Epithelial cell of prostate (primary cell): ENCODE data around the gene STT3B.

ENCODE experiments used
- DNase-seq: peaks from one replicate; pipeline ENCODE4 v3.0.0-alpha.2; 2011; ENCODE audit warnings: low read depth, low spot score
- H3K27ac ChIP-seq: fragments of 450-650 bp; 2 replicates; pipeline ENCODE4 v1.5.1; 2017; ENCODE audit warnings: mild to moderate bottlenecking

Gene STT3B

DNA sequence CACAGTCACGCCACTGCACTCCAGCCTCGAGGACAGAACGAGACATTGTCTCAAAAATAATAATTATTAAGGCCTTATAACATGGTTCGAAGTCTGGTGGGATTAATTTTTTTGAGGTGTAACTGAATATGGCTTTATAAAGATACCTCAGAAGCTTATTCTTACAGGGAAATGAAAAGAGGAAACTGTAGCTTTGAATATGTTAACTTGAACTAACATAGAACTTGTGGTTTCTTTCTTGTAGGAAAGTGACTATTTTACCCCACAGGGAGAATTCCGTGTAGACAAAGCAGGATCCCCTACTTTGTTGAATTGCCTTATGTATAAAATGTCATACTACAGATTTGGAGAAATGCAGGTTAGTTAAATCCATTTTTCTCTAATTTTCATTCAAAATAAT is 96.3 kb downstream of the STT3B start:
- DNase-seq = no peak
- no peak overlapping the region for H3K27ac ChIP-seq

DNA sequence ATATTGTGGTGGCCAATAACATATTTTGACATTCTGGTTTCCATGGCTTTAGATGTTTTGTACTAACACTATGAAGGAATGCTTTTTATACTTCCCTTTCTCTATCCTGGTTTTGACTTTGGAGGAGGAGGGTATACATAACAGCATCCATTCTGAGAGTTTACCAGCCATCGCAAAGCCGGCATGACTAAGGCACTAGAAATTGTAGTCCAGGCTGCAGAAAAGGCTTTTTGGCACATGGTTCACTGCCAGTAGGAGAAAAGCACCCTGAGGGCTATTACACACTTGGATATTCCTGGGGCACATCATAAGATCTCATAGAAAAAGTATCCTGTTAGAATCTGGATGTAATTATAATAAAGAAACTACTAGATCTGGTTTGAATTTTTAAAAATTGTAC is 101.8 kb downstream of the STT3B start:
- peak; percentile 3 for DNase-seq
- no peak overlapping the region for H3K27ac ChIP-seq

DNA sequence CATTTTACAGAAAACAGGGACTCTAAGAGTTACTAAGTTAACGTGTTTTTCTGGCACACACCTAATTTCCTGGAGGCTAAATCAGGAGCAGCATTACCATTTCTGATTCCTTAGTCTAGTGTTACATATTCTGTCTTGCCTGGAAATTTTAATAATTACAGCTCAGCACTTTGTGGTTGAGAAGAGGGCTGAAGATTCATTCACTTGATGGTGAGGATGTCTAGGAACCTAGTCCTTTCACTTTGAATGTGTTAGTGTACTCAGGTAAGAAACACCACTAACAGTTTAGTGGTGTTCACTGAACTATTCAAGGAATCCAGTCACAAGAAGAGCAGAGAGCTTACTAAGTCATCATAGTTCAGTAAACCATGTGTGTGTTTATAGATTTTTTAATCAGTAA is 102.8 kb downstream of the STT3B start:
- no peak for DNase-seq
- H3K27ac ChIP-seq = no peak overlapping the region

- no peak overlapping the region for H3K27ac ChIP-seq
- no peak for DNase-seq
These were observed 103.3 kb downstream of the STT3B start for GRCh38 chr3:31636049-31636448.

DNA sequence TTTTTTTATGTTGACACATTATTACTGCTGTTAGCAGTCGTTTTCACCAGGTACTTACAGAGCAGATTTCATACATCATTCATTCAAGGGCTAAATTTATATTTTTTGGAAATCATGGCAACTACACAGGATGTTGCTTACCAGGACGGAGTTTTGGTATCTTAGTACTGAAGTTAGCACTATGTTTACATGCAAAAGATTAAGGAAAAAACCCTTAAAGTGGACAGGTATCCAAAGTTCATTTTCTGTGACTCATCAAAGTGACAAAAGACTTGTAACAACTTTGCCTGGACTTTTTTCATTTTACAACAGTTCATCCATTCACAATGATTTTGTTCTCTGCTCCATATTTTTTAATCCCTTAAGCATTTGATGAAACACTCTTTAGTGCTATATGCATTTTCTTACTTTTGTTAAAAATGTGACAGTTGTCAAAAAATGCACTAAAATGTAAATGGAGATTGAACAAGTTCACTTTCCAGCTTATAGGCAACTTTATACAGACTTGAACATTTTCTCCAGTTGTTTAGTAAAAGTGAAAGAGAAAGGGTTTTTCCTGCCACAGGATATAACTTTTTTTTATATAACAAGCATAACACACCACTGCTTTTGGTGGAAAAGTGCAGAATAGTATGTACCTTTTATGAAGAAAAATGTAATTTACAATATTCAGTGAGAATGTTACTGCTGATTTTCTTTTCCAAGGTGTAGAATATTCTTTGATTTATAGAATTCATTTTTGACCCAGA is 104.1 kb downstream of the STT3B start:
- no peak overlapping the region for H3K27ac ChIP-seq
- DNase-seq = no peak

GRCh38 chr3:31639828-31640227 is 107.1 kb downstream of the STT3B start:
- H3K27ac ChIP-seq = no peak overlapping the region
- no peak for DNase-seq

- DNase-seq = no peak
- H3K27ac ChIP-seq = no peak overlapping the region
These were observed 112.5 kb downstream of the STT3B start for GRCh38 chr3:31645256-31645655.

DNA sequence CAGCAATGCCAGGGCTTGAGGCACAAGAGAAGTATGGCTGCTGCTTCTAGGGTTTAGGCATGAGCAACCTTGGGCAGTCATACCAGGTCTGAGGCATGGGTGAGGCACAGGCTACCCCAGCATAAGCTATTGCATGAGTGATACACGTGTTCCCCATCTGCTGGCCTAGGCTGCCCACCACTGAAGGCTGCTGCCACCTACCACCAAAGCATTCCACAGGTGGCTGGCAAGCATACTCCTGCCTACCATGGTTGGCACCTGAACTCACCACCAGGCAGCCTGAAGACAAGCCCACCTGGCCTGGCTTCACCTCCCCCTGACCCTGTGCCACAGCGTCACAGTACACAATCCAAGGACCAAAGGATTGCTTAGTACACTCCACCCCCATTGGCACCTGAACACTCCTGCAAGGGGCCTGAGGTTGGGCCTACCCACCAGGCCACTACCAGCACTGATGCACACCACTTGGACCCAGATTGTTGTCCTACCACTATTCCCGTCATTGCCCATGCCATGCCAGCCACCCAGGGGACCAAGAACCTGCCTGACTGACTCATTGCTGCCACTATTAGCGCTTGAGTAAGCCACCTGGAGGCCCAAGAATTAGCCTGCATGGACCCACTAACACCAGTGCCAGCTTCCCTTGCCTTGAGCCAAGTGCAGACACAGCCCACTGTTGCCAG is 115.7 kb downstream of the STT3B start:
- DNase-seq = no peak

GRCh38 chr3:31652296-31652695 is 119.6 kb downstream of the STT3B start:
- DNase-seq = no peak
- no peak overlapping the region for H3K27ac ChIP-seq

More for the DNA sequence above, 115.7 kb downstream of the STT3B start:
- H3K27ac ChIP-seq = no peak overlapping the region

DNA sequence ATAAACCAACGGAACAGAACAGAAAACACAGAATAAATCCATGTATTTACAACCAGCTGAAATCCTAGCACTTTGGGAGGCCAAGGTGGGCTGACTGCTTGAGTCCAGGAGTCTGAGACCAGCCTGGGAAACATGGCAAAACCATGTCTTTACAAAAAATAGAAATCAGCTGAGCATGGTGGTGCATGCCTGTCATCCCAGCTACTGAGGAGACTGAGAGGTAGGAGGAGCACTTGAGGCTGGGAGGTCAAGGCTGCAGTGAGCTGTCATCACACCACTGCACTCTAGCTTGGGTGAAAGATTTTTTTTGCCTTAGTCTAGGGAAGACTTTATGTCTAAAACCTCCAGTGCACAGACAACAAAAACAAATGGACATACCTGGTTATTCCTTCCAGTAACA is 120.7 kb downstream of the STT3B start:
- H3K27ac ChIP-seq = no peak overlapping the region
- DNase-seq = no peak

GRCh38 chr3:31654998-31655397 is 122.3 kb downstream of the STT3B start:
- H3K27ac ChIP-seq = no peak overlapping the region
- DNase-seq = no peak

DNA sequence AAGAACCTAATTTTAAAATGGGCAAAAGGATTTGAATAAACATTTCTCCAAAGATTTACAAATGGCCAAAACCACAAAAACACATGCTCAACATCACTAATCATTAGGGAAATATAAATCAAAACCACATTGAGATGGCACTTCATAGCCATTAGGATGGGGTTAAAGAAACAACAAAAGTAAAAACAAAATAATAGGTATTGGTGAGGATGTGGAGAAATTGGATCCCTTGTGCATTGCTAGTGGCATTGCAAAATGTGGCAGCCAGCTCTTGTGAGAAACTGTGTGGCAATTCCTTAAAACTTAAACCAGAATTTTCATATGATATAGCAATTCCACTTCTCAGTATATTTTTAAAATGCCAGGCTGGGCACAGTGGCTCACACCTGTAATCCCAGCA is 126.5 kb downstream of the STT3B start:
- no peak for DNase-seq
- H3K27ac ChIP-seq = no peak overlapping the region

DNA sequence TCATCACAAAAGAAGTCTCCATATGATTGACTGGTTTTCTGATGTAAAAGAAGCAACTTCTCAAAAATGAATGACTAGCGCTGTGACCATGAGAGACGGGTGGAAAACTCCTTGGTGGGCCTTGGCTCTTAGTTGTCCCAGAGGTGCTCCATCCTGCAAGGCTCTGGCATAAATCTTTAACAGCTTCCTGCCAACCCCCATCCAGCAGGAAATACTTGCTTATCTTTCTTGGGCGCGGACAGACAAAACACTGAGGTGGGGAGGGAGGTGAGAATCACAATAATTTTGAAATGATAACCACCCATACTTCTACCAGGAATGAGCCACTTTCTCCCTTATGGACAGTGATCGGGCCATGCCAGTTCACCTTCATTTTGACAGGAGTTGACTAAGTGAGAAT is 128.6 kb downstream of the STT3B start:
- H3K27ac ChIP-seq = no peak overlapping the region
- DNase-seq = no peak

DNA sequence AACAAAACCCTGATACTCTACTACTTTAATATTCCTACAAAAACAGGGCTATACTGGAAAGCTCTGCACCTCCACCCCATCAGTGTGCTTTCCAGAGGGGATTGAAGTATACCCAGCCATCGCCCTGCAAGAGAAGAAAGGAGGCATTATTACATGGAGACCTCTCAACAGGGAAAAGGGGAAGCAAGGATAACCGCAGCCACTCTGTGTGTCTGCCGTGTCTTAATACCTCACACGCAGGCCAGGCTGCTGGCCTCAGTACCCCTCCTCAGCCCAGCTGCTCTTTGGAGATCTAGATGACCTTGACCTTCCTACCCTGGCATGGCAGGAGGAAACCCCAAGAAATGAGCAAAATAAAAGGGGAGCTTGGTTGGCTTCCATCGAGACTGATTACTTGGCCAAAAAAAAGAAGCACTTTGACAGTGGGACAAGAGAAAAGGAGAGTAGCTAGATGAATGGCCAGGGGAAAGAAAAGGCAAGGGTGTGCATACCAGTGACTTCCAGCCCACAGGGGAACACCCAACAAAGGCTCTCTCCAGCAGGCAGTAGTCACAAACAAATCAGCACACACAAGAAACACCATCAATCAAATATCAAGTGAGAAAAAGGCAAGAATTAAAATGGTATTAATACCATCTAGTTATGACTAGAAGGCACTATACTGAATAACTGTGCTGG is 129.4 kb downstream of the STT3B start:
- H3K27ac ChIP-seq = no peak overlapping the region
- no peak for DNase-seq

GRCh38 chr3:31664031-31664430 is 131.3 kb downstream of the STT3B start:
- no peak for DNase-seq
- no peak overlapping the region for H3K27ac ChIP-seq

DNA sequence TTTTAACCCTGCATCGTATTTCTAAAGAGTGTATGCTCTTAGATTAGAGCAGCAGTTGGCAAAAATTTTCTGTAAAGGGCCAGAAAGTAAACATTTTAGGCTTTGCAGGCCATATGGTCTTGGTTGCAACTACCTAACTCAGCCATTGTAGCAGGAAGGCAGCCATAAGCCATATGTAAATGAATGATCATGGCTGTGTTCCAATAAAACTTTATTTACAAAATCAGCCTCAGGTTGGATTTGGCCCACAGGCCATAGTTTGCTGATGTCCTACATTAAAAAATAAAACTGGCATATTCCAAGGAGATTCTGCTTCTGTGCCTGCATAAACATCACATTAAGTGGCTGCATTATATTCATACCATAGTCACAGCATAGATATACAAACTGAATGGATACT is 134.9 kb downstream of the STT3B start:
- DNase-seq = no peak
- H3K27ac ChIP-seq = peak overlapping the region; percentile 72

- DNase-seq = peak; percentile 77
- peak overlapping the region; percentile 72 for H3K27ac ChIP-seq
These were observed 135.5 kb downstream of the STT3B start for GRCh38 chr3:31668242-31668641.

GRCh38 chr3:31670136-31670535 is 137.4 kb downstream of the STT3B start:
- no peak for DNase-seq
- H3K27ac ChIP-seq = no peak overlapping the region

GRCh38 chr3:31670722-31671121 is 138.0 kb downstream of the STT3B start:
- H3K27ac ChIP-seq = no peak overlapping the region
- no peak for DNase-seq

GRCh38 chr3:31671451-31671850 is 138.7 kb downstream of the STT3B start:
- DNase-seq = no peak
- no peak overlapping the region for H3K27ac ChIP-seq

DNA sequence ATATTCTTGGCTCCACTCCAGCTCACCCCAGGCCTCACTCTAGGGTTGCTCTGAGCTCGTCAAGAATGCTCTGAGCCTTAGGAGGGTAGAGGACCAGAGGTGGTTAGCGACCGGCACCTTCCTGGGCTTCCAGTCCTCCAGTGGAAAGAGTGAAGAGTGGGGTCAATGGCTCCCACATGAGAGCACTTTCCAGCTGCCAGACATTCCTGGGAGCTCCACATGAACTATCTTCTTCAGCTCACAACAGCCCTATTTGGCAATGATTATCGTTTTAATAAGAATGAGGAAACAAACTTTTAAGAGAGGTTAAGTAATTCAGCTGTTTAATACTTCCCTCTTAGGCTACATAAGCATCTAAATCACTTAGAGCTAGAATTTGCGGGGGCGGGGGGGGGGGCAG is 139.3 kb downstream of the STT3B start:
- no peak overlapping the region for H3K27ac ChIP-seq
- DNase-seq = no peak
